K562 (cell line): Measurements from ENCODE around the gene PACSIN2. TPM values are rescaled to one million over a fixed set of nuclear protein-coding genes. Genes with fewer than 3 reads are reported as not detected.

Source experiments
- ATAC-seq: fragments of 200-7000 bp; cut with Tn5 transposase; 3 replicates; pipeline ENCODE4 v1.9.1; 2020; ENCODE audit warnings: moderate library complexity
- BruUV-seq: library from RNA; stranded (reverse); fragments of 400-500 nt; replicated peaks from 2 replicates; lab custom pipeline; 2021; lab: Mats Ljungman, UMichigan
- CTCF ChIA-PET: fragments of 300-600 bp; formaldehyde crosslinking; extraction: SDS; loops from one replicate; lab custom pipeline; 2021; ENCODE audit warnings: low intra/inter-chr PET ratio; lab: Yijun Ruan, JAX
- POLR2A ChIA-PET: fragments of 300-600, 350-650 bp; sonication (Branson Sonifier 250); formaldehyde crosslinking; extraction: SDS; loops from one replicate; lab custom pipeline; 2021; ENCODE audit warnings: antibody characterized with exemption, inconsistent platforms; lab: Yijun Ruan, JAX
- DNase-seq, 4 experiments: peaks; one replicate each; pipeline versions ENCODE4 v3.0.0 to v3.0.0-alpha.2; 2011 to 2018; ENCODE audit warnings: low spot score in 3 of 4, mixed read lengths in 3 of 4; ENCODE audit errors: extremely low read depth in 1 of 4
- FAIRE-seq: peaks from 2 replicates; lab custom pipeline; 2011; peaks lifted over from hg19 to GRCh38; lab: Jason Lieb, UNC
- H2AFZ ChIP-seq: 2 replicates; pipeline ENCODE4 v1.6.0; 2011; ENCODE audit warnings: low read depth, low read length, control low read depth, inconsistent platforms
- H3K27ac ChIP-seq: fragments of 200-600 bp; 3 replicates; pipeline ENCODE4 v1.8.0; 2011; ENCODE audit warnings: low read depth, mild to moderate bottlenecking, control low read depth, inconsistent platforms, low read length, moderate library complexity, mixed read lengths; ENCODE audit errors: extremely low read depth
- H3K27me3 ChIP-seq, 2 experiments: fragments of 300-600 bp in 1 of 2; 2 replicates in 1 of 2; 3 replicates in 1 of 2; pipeline versions ENCODE4 v1.6.0 to v1.8.0; 2011; ENCODE audit warnings: inconsistent platforms in 2 of 2, low read length in 2 of 2, mild to moderate bottlenecking in 1 of 2, mixed read lengths in 1 of 2, moderate library complexity in 1 of 2; ENCODE audit not compliant: control insufficient read depth in 2 of 2, insufficient read depth in 2 of 2
- H3K36me3 ChIP-seq: fragments of 300-600 bp; 3 replicates; pipeline ENCODE4 v1.8.0; 2011; ENCODE audit warnings: mild to moderate bottlenecking, low read length, inconsistent platforms; ENCODE audit not compliant: control insufficient read depth, insufficient read depth
- H3K4me1 ChIP-seq, 2 experiments: fragments of 200-600 bp in 1 of 2; replicated peaks in 1 of 2; 2 replicates in 1 of 2; 3 replicates in 1 of 2; pipeline versions ENCODE4 v1.5.1 to v1.8.0; 2011; ENCODE audit warnings: inconsistent platforms in 2 of 2, low read length in 2 of 2, mild to moderate bottlenecking in 1 of 2, mixed read lengths in 1 of 2, moderate library complexity in 1 of 2; ENCODE audit not compliant: control insufficient read depth in 2 of 2, insufficient read depth in 2 of 2
- H3K4me2 ChIP-seq: 2 replicates; pipeline ENCODE4 v1.6.1; 2011; ENCODE audit warnings: low read length, control low read depth, inconsistent platforms, mixed read lengths; ENCODE audit not compliant: insufficient read depth
- H3K4me3 ChIP-seq: fragments of 200-600 bp; sonication (generic), shearing (Covaris generic); 2 replicates; pipeline ENCODE4 v1.5.1; 2016; ENCODE audit warnings: control low read depth, inconsistent platforms
- H3K79me2 ChIP-seq: fragments of 200-600 bp; 3 replicates; pipeline ENCODE4 v1.8.0; 2011; ENCODE audit warnings: low read length, inconsistent platforms; ENCODE audit not compliant: control insufficient read depth, insufficient read depth
- H3K9ac ChIP-seq, 2 experiments: 2 replicates each; pipeline versions ENCODE4 v1.6.0 to v1.6.1; 2011; ENCODE audit warnings: low read depth in 2 of 2, low read length in 2 of 2, control low read depth in 1 of 2, inconsistent platforms in 1 of 2, mild to moderate bottlenecking in 1 of 2, mixed read lengths in 1 of 2; ENCODE audit not compliant: insufficient read depth in 1 of 2
- H3K9me1 ChIP-seq: one replicate; pipeline ENCODE4 v1.6.0; 2011; ENCODE audit warnings: inconsistent platforms, mild to moderate bottlenecking, low read length, moderate library complexity; ENCODE audit not compliant: control insufficient read depth, insufficient read depth
- H3K9me3 ChIP-seq: replicated peaks from 2 replicates; pipeline ENCODE4 v1.5.1; 2011; ENCODE audit warnings: low read depth, low read length, inconsistent platforms; ENCODE audit not compliant: control insufficient read depth, insufficient read depth
- H4K20me1 ChIP-seq: replicated peaks from 2 replicates; pipeline ENCODE4 v1.6.1; 2011; ENCODE audit warnings: low read length, inconsistent platforms, mixed read lengths; ENCODE audit not compliant: control insufficient read depth, insufficient read depth
- RBM22 ChIP-seq: fragments of 200-400 bp; formaldehyde crosslinking; IDR thresholded peaks from 2 replicates; pipeline ENCODE4 v1.6.1; 2018; ENCODE audit warnings: low read length, low read depth; ENCODE audit not compliant: poor library complexity, severe bottlenecking
- SMAD1 ChIP-seq: fragments of 150-350 bp; IDR thresholded peaks from 2 replicates; pipeline ENCODE4 v1.6.1; 2014; ENCODE audit warnings: low read length, low read depth; ENCODE audit not compliant: partially characterized antibody
- SRSF3 ChIP-seq: fragments of 200-400 bp; formaldehyde crosslinking; IDR thresholded peaks from 2 replicates; pipeline ENCODE4 v1.6.1; 2016; ENCODE audit warnings: mild to moderate bottlenecking, low read length, moderate library complexity; ENCODE audit not compliant: insufficient read depth
- TGIF2 ChIP-seq: sonication (generic); formaldehyde crosslinking; IDR thresholded peaks from 2 replicates; pipeline ENCODE4 v1.8.1; 2022; ENCODE audit warnings: mild to moderate bottlenecking, missing genetic modification reagents, moderate library complexity
- WGBS: fragments of 100-300 bp; shearing (Covaris generic); methylation state at CpG from one replicate; pipeline ENCODE4 v1.1.6; 2016; ENCODE audit warnings: low coverage, mixed read lengths; ENCODE audit not compliant: insufficient coverage; ENCODE audit errors: missing lambda C conversion rate; 5-methylcytosine and 5-hydroxymethylcytosine counted together
- in situ Hi-C: fragments of 300-500 bp; cut with MboI; formaldehyde crosslinking; loops from 4 replicates; pipeline ENCODE4 v1.15.0; 2018; ENCODE audit warnings: inconsistent platforms, mixed read lengths
- intact Hi-C: fragments of 100-400 bp; cut with micrococcal nuclease; formaldehyde crosslinking; loops from 2 replicates; pipeline ENCODE4 v1.14.2; 2022
- polyA plus RNA-seq, 8 experiments: library from polyadenylated mRNA; depleted of rRNA in 4 of 8; stranded (reverse) in 5 of 8; unstranded in 3 of 8; fragments of >200 nt; fragmentation: Nextera tagmentation in 2 of 8; fragmentation: Illumina TruSeq in 1 of 8; extraction: Ambion mirVana in 2 of 8; extraction: Trizol in 1 of 8; gene quantifications; 2 replicates each; pipeline versions ENCODE4 v1.2.1 to v1.2.3, GENCODE V29; 2011 to 2014; ENCODE audit warnings: inconsistent platforms in 1 of 8, missing spikeins in 1 of 8
- total RNA-seq, 7 experiments: library from RNA; depleted of rRNA in 6 of 7; stranded (reverse); fragments of >200 nt in 6 of 7; fragmentation: Illumina TruSeq in 2 of 7; extraction: Trizol in 2 of 7; gene quantifications; 2 replicates each; pipeline versions ENCODE4 v1.2.1 to v1.2.3, GENCODE V29; 2011 to 2021; ENCODE audit warnings: low replicate concordance in 1 of 7
- TF ChIP-seq, protein P1 (sequence below), 3 experiments: IDR thresholded peaks in 2 of 3; conservative IDR thresholded peaks in 1 of 3; 2 replicates each; pipeline ENCODE4 v1.5.1; 2011 to 2012; ENCODE audit warnings: low read length in 3 of 3, mild to moderate bottlenecking in 3 of 3, control low read depth in 2 of 3, improper control_type of control experiment in 1 of 3, inconsistent platforms in 1 of 3, low read depth in 1 of 3, mixed read lengths in 1 of 3, moderate library complexity in 1 of 3; ENCODE audit not compliant: insufficient read depth in 2 of 3
- TF ChIP-seq, protein P2 (sequence below): conservative IDR thresholded peaks from 2 replicates; pipeline ENCODE4 v1.6.1; 2011; ENCODE audit warnings: low read depth, mild to moderate bottlenecking, low read length; ENCODE audit not compliant: control insufficient read depth

Gene PACSIN2
- total and polyA plus RNA-seq, 9 of the 15 experiments (the other 6 are each of a cell fraction or from before 2014, with no cell fraction given): 0.45 to 45.1 (median 23.9) TPM

DNA sequence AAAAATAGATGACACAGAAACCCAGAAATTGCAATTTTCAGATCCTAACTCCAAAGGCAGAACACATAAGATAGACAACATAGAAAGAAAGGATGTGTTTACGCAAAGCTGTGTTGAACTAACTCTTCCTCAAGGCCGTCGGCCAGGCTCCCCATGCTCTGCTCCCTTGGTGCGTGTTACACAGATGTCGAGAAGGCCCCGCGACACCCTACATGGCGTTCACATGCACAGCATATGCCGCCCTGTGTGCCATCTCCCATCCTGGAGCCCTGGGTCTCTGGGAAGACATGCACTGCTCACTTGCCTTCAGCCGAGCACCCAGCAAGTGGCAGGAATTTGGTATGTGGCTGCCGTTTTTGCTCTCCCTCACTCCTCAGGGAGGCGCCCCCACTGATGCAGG lies 110.9 kb downstream of the PACSIN2 start:
- H3K9me3 ChIP-seq: no peaks in the 10 kb centered on the region
- ATAC-seq: no peak
- no peak for DNase-seq
- in situ Hi-C loops: no loop called here
- CTCF ChIA-PET: no interaction called here
- H3K36me3 ChIP-seq: peaks cover 5% of the 10 kb centered on the region; the same call in 2 of the 3 replicates
- TF ChIP-seq RBM22 (peak; percentile 45), SMAD1 (no peak)
- TF ChIP-seq, all 486 proteins: peak for 1
- WGBS: 90% methylated on average over 6 of the region's 12 CpGs
- Histone ChIP-seq H3K4me2 (no peak overlapping the region), H3K79me2 (no peaks in the 10 kb centered on the region), H3K27me3 (no peaks in the 10 kb centered on the region), H3K27ac (no peak overlapping the region), H3K4me1 (no peaks in the 10 kb centered on the region), H3K9me1 (no peaks in the 10 kb centered on the region), H3K4me3 (no peak overlapping the region), H3K9ac (no peak overlapping the region), H2AFZ (no peak overlapping the region), H4K20me1 (no peaks in the 10 kb centered on the region; the same call in 1 of the 2 replicates)
- no TSS peak for BruUV-seq
- intact Hi-C loops: no loop called here
- POLR2A ChIA-PET: no interaction called here
- no peak for FAIRE-seq

DNA sequence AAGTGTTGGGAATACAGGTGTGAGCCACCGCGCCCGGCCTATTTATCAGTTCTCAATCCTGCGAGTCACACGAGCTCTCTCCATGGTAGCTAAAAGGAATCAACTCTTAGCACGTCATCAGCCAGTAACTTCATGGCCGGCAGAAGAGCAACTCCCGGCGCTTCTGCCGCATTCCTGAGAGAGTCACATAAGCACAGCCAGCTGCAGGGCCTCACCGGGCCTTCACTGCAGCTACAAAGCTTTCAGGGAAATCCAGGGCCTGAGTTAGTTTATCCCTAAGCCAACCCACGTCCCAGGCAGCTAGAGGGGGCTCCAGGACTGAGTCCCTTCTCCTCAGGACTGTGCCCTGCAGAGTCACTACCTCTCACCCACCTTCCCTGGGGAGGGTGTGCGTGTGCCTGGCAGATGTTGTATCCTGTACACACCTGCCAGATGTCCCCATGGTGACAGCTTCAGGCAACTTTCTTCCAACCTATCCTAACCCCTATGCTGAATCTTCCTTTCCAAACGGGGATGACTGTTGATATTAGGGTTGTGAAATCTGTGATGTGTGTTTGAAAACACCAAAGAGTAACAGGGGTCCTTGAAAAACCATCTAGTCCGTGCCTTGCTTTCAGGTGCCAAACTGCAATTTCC lies 112.0 kb downstream of the PACSIN2 start:
- ATAC-seq: no peak
- H3K36me3 ChIP-seq: peaks cover 5% of the 10 kb centered on the region; the same call in 2 of the 3 replicates
- TF ChIP-seq, protein P1, sequence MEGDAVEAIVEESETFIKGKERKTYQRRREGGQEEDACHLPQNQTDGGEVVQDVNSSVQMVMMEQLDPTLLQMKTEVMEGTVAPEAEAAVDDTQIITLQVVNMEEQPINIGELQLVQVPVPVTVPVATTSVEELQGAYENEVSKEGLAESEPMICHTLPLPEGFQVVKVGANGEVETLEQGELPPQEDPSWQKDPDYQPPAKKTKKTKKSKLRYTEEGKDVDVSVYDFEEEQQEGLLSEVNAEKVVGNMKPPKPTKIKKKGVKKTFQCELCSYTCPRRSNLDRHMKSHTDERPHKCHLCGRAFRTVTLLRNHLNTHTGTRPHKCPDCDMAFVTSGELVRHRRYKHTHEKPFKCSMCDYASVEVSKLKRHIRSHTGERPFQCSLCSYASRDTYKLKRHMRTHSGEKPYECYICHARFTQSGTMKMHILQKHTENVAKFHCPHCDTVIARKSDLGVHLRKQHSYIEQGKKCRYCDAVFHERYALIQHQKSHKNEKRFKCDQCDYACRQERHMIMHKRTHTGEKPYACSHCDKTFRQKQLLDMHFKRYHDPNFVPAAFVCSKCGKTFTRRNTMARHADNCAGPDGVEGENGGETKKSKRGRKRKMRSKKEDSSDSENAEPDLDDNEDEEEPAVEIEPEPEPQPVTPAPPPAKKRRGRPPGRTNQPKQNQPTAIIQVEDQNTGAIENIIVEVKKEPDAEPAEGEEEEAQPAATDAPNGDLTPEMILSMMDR (IDR thresholded peaks at IDR 0.05 in 2 of 3, conservative IDR thresholded peaks at IDR 0.05 in 1 of 3; ENCODE audit: insufficient read depth in 2 of 3, low read depth in 1 of 3, low read length in 3 of 3): peak in 1 of 3 experiments; percentile 8; a peak in 1 of 6 replicates
- TF ChIP-seq SRSF3: no peak
- TF ChIP-seq, protein P2, sequence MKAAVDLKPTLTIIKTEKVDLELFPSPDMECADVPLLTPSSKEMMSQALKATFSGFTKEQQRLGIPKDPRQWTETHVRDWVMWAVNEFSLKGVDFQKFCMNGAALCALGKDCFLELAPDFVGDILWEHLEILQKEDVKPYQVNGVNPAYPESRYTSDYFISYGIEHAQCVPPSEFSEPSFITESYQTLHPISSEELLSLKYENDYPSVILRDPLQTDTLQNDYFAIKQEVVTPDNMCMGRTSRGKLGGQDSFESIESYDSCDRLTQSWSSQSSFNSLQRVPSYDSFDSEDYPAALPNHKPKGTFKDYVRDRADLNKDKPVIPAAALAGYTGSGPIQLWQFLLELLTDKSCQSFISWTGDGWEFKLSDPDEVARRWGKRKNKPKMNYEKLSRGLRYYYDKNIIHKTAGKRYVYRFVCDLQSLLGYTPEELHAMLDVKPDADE: no peak
- TF ChIP-seq TGIF2: no peak

More for the DNA sequence above, 112.0 kb downstream of the PACSIN2 start:
- intact Hi-C loops (no loop called here), in situ Hi-C loops (no loop called here)
- 75% methylated on average over 14 of the region's 15 CpGs for WGBS
- Histone ChIP-seq H3K4me2 (no peak overlapping the region), H3K4me3 (no peak overlapping the region), H3K9me3 (no peaks in the 10 kb centered on the region), H3K4me1 (no peaks in the 10 kb centered on the region), H4K20me1 (no peaks in the 10 kb centered on the region; the same call in 1 of the 2 replicates), H3K27me3 (no peaks in the 10 kb centered on the region), H3K27ac (no peak overlapping the region), H3K9me1 (no peaks in the 10 kb centered on the region), H2AFZ (no peak overlapping the region), H3K9ac (no peak overlapping the region), H3K79me2 (no peaks in the 10 kb centered on the region)
- POLR2A ChIA-PET: interaction anchor here (0.8 kb wide), 1 partner anchor 10 kb away, joined by 4 read pairs; no protein-coding TSS in a partner anchor
- CTCF ChIA-PET: no interaction called here
- no peak for DNase-seq
- no peak for FAIRE-seq
- no TSS peak for BruUV-seq
